HG03460 (cell line): ENCODE measurements around the gene HMX2.

Source experiments
- ATAC-seq: cut with Tn5 transposase; IDR thresholded peaks from one replicate; pipeline ENCODE4 v1.9.1; 2021; ENCODE audit not compliant: unreplicated experiment

Gene HMX2

GRCh38 chr10:123147635-123148413 lies at the start of gene HMX2:
TSS of gene HMX2 (plus strand) at chr10:123148136. CDS start at chr10:123148379, 243 bp downstream.
- no peak for ATAC-seq

- no peak for ATAC-seq
These were observed 47.7 kb upstream of the HMX2 start for GRCh38 chr10:123100030-123100762.

GRCh38 chr10:123101872-123102271 lies 46.1 kb upstream of the HMX2 start:
- no peak for ATAC-seq

GRCh38 chr10:123102673-123103072 lies 45.3 kb upstream of the HMX2 start:
- no peak for ATAC-seq

GRCh38 chr10:123103944-123104343 lies 44.0 kb upstream of the HMX2 start:
- ATAC-seq: no peak

GRCh38 chr10:123109466-123109865 lies 38.5 kb upstream of the HMX2 start:
- ATAC-seq: no peak

- ATAC-seq: no peak
These were observed 30.1 kb upstream of the HMX2 start for GRCh38 chr10:123117644-123118417.

GRCh38 chr10:123119081-123119480 lies 28.9 kb upstream of the HMX2 start:
- ATAC-seq: no peak

- no peak for ATAC-seq
These were observed 21.7 kb upstream of the HMX2 start for GRCh38 chr10:123126246-123126645.

GRCh38 chr10:123129618-123130271 lies 18.2 kb upstream of the HMX2 start:
- no peak for ATAC-seq

GRCh38 chr10:123132576-123133477 lies 15.1 kb upstream of the HMX2 start:
- ATAC-seq: no peak

- ATAC-seq: no peak
These were observed 14.2 kb upstream of the HMX2 start for GRCh38 chr10:123133541-123134342.

GRCh38 chr10:123134343-123134914 lies 13.5 kb upstream of the HMX2 start:
- no peak for ATAC-seq

GRCh38 chr10:123134915-123135414 lies 13.0 kb upstream of the HMX2 start:
- no peak for ATAC-seq

GRCh38 chr10:123135415-123136141 lies 12.4 kb upstream of the HMX2 start, which contains the start of gene HMX3:
TSS of gene HMX3 (plus strand) at chr10:123135970. CDS start at chr10:123136051, 81 bp downstream.
- ATAC-seq: no peak

- ATAC-seq: no peak
These were observed 11.6 kb upstream of the HMX2 start for GRCh38 chr10:123136221-123136805.

- ATAC-seq: no peak
These were observed 10.9 kb upstream of the HMX2 start for GRCh38 chr10:123136806-123137642.
